Measurements from ENCODE around the gene TFRC. TPM values are rescaled to one million over a fixed set of nuclear protein-coding genes. Genes with fewer than 3 reads are reported as not detected.

The TFRC gene
- total RNA-seq, 1 experiment from 2014 or later = 143 TPM

GRCh38 chr3:196121066-196121465 is 39.2 kb upstream of the TFRC start:
- H3K36me3 Mint-ChIP-seq = no peaks in the 10 kb centered on the region
- ChIA-PET POLR2A (interaction anchor here (0.5 to 0.6 kb wide), 2 partner anchors 16 to 23 kb away, joined by 3 to 5 read pairs; no protein-coding TSS in a partner anchor), CTCF (interaction anchor here (2.3 kb wide), 1 partner anchor 10 kb away, joined by 10 read pairs; no protein-coding TSS in a partner anchor)
- no peak overlapping the region for H3K4me3 Mint-ChIP-seq
- TF ChIP-seq TCF7 (CRISPR knock-in tag; IDR thresholded peaks at IDR 0.05; ENCODE audit: low read depth) = no peak
- no peak for TF ChIP-seq ZBTB43 (CRISPR knock-in tag; IDR thresholded peaks at IDR 0.05)
- TF ChIP-seq RELA (CRISPR knock-in tag; IDR thresholded peaks at IDR 0.05; ENCODE audit: borderline replicate concordance) = no peak
- no peak for TF ChIP-seq SP1 (CRISPR knock-in tag; conservative IDR thresholded peaks at IDR 0.05)
- no peak for TF ChIP-seq GRHL2 (CRISPR knock-in tag; IDR thresholded peaks at IDR 0.05; ENCODE audit: insufficient replicate concordance, severe bottlenecking)
- TF ChIP-seq TP53 (CRISPR knock-in tag; IDR thresholded peaks at IDR 0.05) = no peak
- no peak for TF ChIP-seq ZNF423 (CRISPR knock-in tag; IDR thresholded peaks at IDR 0.05)
- no peak for TF ChIP-seq ESRRA (CRISPR knock-in tag; IDR thresholded peaks at IDR 0.05; ENCODE audit: borderline replicate concordance)
- TF ChIP-seq GTF2I (CRISPR knock-in tag; conservative IDR thresholded peaks at IDR 0.05) = no peak
- TF ChIP-seq SMAD3 (CRISPR knock-in tag; IDR thresholded peaks at IDR 0.05; ENCODE audit: borderline replicate concordance) = no peak
- no peak for TF ChIP-seq FOXP1 (CRISPR knock-in tag; IDR thresholded peaks at IDR 0.05; ENCODE audit: borderline replicate concordance)
- no peak for TF ChIP-seq ZBTB21 (CRISPR knock-in tag; IDR thresholded peaks at IDR 0.05; ENCODE audit: borderline replicate concordance)
- no peak for TF ChIP-seq ZNF396 (CRISPR knock-in tag; IDR thresholded peaks at IDR 0.05; ENCODE audit: borderline replicate concordance)
- TF ChIP-seq ZNF512 (CRISPR knock-in tag; IDR thresholded peaks at IDR 0.05; ENCODE audit: borderline replicate concordance) = no peak
- TF ChIP-seq USF2 (CRISPR knock-in tag; IDR thresholded peaks at IDR 0.05) = no peak
- no peak for TF ChIP-seq ATF3 (CRISPR knock-in tag; conservative IDR thresholded peaks at IDR 0.05)
- no peak for TF ChIP-seq ZMAT4 (CRISPR knock-in tag; IDR thresholded peaks at IDR 0.05)
- no peak for TF ChIP-seq NFATC4 (CRISPR knock-in tag; IDR thresholded peaks at IDR 0.05)
- H3K9me3 Mint-ChIP-seq = no peaks in the 10 kb centered on the region
- no peaks in the 10 kb centered on the region for H3K27me3 Mint-ChIP-seq (ENCODE audit: low read depth)
- DNase-seq (ENCODE audit: low spot score) (no peak), ATAC-seq (no peak)
- H3K4me1 Mint-ChIP-seq = peaks cover 6% of the 10 kb centered on the region
- H3K27ac Mint-ChIP-seq = no peak overlapping the region

GRCh38 chr3:196120291-196120951 is 38.5 kb upstream of the TFRC start:
- ATAC-seq = no peak
- POLR2A ChIA-PET = interaction anchor here (0.5 to 0.6 kb wide), 2 partner anchors 15 to 22 kb away, joined by 3 to 5 read pairs; no protein-coding TSS in a partner anchor
- peaks cover 6% of the 10 kb centered on the region for H3K4me1 Mint-ChIP-seq
- no peak for TF ChIP-seq ZNF671 (CRISPR knock-in tag; IDR thresholded peaks at IDR 0.05)
- no peak for TF ChIP-seq ZNF281 (CRISPR knock-in tag; IDR thresholded peaks at IDR 0.05)
- TF ChIP-seq NR3C1 (CRISPR knock-in tag; conservative IDR thresholded peaks at IDR 0.05; ENCODE audit: low read depth) = no peak
- no peak for TF ChIP-seq CTCF (IDR thresholded peaks at IDR 0.05)
- TF ChIP-seq JAZF1 (CRISPR knock-in tag; IDR thresholded peaks at IDR 0.05) = no peak
- TF ChIP-seq ZNF512 (CRISPR knock-in tag; IDR thresholded peaks at IDR 0.05; ENCODE audit: borderline replicate concordance) = no peak

More at GRCh38 chr3:196120291-196120951, 38.5 kb upstream of the TFRC start:
- no peak for DNase-seq (ENCODE audit: low spot score)
- CTCF ChIA-PET = interaction anchor here (2.3 kb wide), 1 partner anchor 9 kb away, joined by 10 read pairs; no protein-coding TSS in a partner anchor
- H3K36me3 Mint-ChIP-seq = no peaks in the 10 kb centered on the region
- no peaks in the 10 kb centered on the region for H3K27me3 Mint-ChIP-seq (ENCODE audit: low read depth)
- H3K9me3 Mint-ChIP-seq = no peaks in the 10 kb centered on the region
- H3K4me3 Mint-ChIP-seq = no peak overlapping the region
- H3K27ac Mint-ChIP-seq = no peak overlapping the region

Measured in WTC11 (cell line).